Neural progenitor cell (in vitro differentiated cells): Measurements from ENCODE around the gene MRM2.

Experiments used
- CTCF ChIP-seq: fragments of 200-600 bp; sonication (generic); IDR thresholded peaks from 2 replicates; pipeline ENCODE4 v1.5.1; 2017; ENCODE audit warnings: antibody characterized with exemption, mild to moderate bottlenecking
- EZH2phosphoT487 ChIP-seq: fragments of 200-600 bp; sonication (generic); IDR thresholded peaks from 2 replicates; pipeline ENCODE4 v1.6.1; 2017; ENCODE audit warnings: antibody characterized with exemption

GRCh38 chr7:2222516-2222915, 19.5 kb downstream of the MRM2 start:
- no peak for TF ChIP-seq CTCF
- TF ChIP-seq EZH2phosphoT487, result no peak
